ENCODE data around the gene SLC10A1. TPM values are rescaled to one million over a fixed set of nuclear protein-coding genes. Genes with fewer than 3 reads are reported as not detected.

Gene SLC10A1
- total and polyA plus RNA-seq, 2 experiments from 2014 or later = 0.10 TPM; not detected in 1

- TF ChIP-seq ZNF462 (CRISPR knock-in tag; IDR thresholded peaks at IDR 0.05) = no peak
These were observed 47.1 kb downstream of the SLC10A1 start (continued) for GRCh38 chr14:69749956-69750355.

GRCh38 chr14:69741055-69741454 lies 56.0 kb downstream of the SLC10A1 start:
- peaks cover 6% of the 10 kb centered on the region for H3K27me3 Mint-ChIP-seq (ENCODE audit: insufficient read depth, low read depth, poor library complexity)
- no peak for TF ChIP-seq CTCF (conservative IDR thresholded peaks at IDR 0.05; ENCODE audit: low read depth in 2 of 2)
- no peak for TF ChIP-seq ZNF462 (CRISPR knock-in tag; IDR thresholded peaks at IDR 0.05)
- TF ChIP-seq POLR2AphosphoS5 (IDR thresholded peaks at IDR 0.05; ENCODE audit: low read depth) = no peak
- TF ChIP-seq STAT1 (IDR thresholded peaks at IDR 0.05; ENCODE audit: unreplicated experiment) = no peak
- no peak for TF ChIP-seq JUNB (IDR thresholded peaks at IDR 0.05; ENCODE audit: unreplicated experiment)
- Histone ChIP-seq H3K79me2 (replicated peaks; ENCODE audit: insufficient read depth) (no peaks in the 10 kb centered on the region), H3K4me2 (no peak overlapping the region), H4K20me1 (replicated peaks; ENCODE audit: insufficient read depth) (no peaks in the 10 kb centered on the region), H3K27ac (ENCODE audit: low read depth) (no peak overlapping the region), H3F3A (replicated peaks; ENCODE audit: low read depth) (no peaks in the 10 kb centered on the region), H3K4me1 (ENCODE audit: insufficient read depth) (no peaks in the 10 kb centered on the region), H3K36me3 (ENCODE audit: insufficient read depth) (peaks cover 26% of the 10 kb centered on the region), H3K9me2 (ENCODE audit: insufficient read depth) (no peaks in the 10 kb centered on the region), H3K27me3 (ENCODE audit: insufficient read depth) (no peaks in the 10 kb centered on the region), H3K4me3 (no peak overlapping the region), H2AFZ (no peak overlapping the region)
- peaks cover 27% of the 10 kb centered on the region for H3K36me3 Mint-ChIP-seq (ENCODE audit: low read depth)
- H3K4me3 Mint-ChIP-seq = no peak overlapping the region
- ATAC-seq = no peak
- no peak overlapping the region for H3K27ac Mint-ChIP-seq
- peaks cover 12% of the 10 kb centered on the region for H3K4me1 Mint-ChIP-seq
- peaks cover 48% of the 10 kb centered on the region for H3K9me3 Mint-ChIP-seq
- no peak for DNase-seq (ENCODE audit: low spot score)

Measured in GM23338 (cell line).